GM10248 (cell line): ENCODE results near the gene QKI.

Experiments used
- CTCF ChIA-PET: fragments of 300-600 bp; sonication (Branson Sonifier 250); formaldehyde crosslinking; extraction: SDS; loops from one replicate; lab custom pipeline; 2021; ENCODE audit warnings: antibody characterized with exemption; lab: Yijun Ruan, JAX
- POLR2A ChIA-PET: fragments of 350-650 bp; sonication (Branson Sonifier 250); formaldehyde crosslinking; extraction: SDS; loops from one replicate; lab custom pipeline; 2020; ENCODE audit warnings: antibody characterized with exemption; lab: Yijun Ruan, JAX
- DNase-seq: peaks from one replicate; pipeline ENCODE4 v3.0.0; 2012; ENCODE audit errors: extremely low spot score
- CTCF ChIP-seq: IDR thresholded peaks from 2 replicates; pipeline ENCODE4 v1.5.1; 2012; ENCODE audit warnings: mild to moderate bottlenecking, low read depth; ENCODE audit errors: extremely low read depth, missing control alignments, control extremely low read depth

QKI gene

GRCh38 chr6:163370464-163371117 lies 43.9 kb upstream of the QKI start:
- ChIA-PET CTCF (interaction anchor here (1.0 kb wide), 1 partner anchor 11 kb away, joined by 3 read pairs; no protein-coding TSS in a partner anchor), POLR2A (no interaction called here)
- TF ChIP-seq CTCF = no peak
- DNase-seq = no peak

- no peak for TF ChIP-seq CTCF
- ChIA-PET POLR2A (no interaction called here), CTCF (interaction anchor here (1.0 kb wide), 1 partner anchor 11 kb away, joined by 3 read pairs; no protein-coding TSS in a partner anchor)
- no peak for DNase-seq
Measured at GRCh38 chr6:163371129-163371528, 43.4 kb upstream of the QKI start.

- CTCF ChIA-PET = no interaction called here
- POLR2A ChIA-PET = no interaction called here
- DNase-seq = no peak
- TF ChIP-seq CTCF = no peak
Measured at GRCh38 chr6:163373240-163373639, 41.3 kb upstream of the QKI start.

GRCh38 chr6:163375361-163375760 lies 39.2 kb upstream of the QKI start:
- ChIA-PET POLR2A (no interaction called here), CTCF (no interaction called here)
- no peak for DNase-seq
- no peak for TF ChIP-seq CTCF

GRCh38 chr6:163376187-163376586 lies 38.3 kb upstream of the QKI start:
- no peak for TF ChIP-seq CTCF
- POLR2A ChIA-PET = no interaction called here
- DNase-seq = no peak
- CTCF ChIA-PET = no interaction called here

- DNase-seq = no peak
- ChIA-PET CTCF (interaction anchor here (0.8 to 1.3 kb wide), 2 partner anchors 10 to 14 kb away, joined by 3 to 6 read pairs; no protein-coding TSS in a partner anchor), POLR2A (no interaction called here)
- TF ChIP-seq CTCF = no peak
Measured at GRCh38 chr6:163377561-163377960, 37.0 kb upstream of the QKI start.
